Stimulated activated CD4-positive, alpha-beta T cell treated with anti-CD3 and anti-CD28 coated beads, Interleukin-12 subunit alpha, Interleukin-12 subunit beta, amount 100 ng/mL, for 24 hours (primary cell): Measurements from ENCODE around the gene SPTAN1.
"Not testable (repeated sequence)": the region's sequence is repeated elsewhere in the genome, so short reads cannot be mapped to it uniquely, and the experiment has no call there.

Experiments
- DNase-seq, 2 experiments: peaks; one replicate each; pipeline ENCODE4 v3.0.0-alpha.2; 2020; ENCODE audit warnings: low read depth in 2 of 2

Gene SPTAN1

GRCh38 chr9:128552153-128552743, at the start of gene SPTAN1:
SPTAN1 (plus strand) TSS chr9:128552587; CDS start chr9:128566741, 14,154 bp downstream.
- DNase-seq = peak; percentile 86 to 92

GRCh38 chr9:128503415-128503825, 49.0 kb upstream of the SPTAN1 start:
- DNase-seq = not testable (repeated sequence)

GRCh38 chr9:128503870-128504269, 48.5 kb upstream of the SPTAN1 start:
- no peak for DNase-seq

- peak; percentile 90 to 96 for DNase-seq
Observed at GRCh38 chr9:128504485-128505413, 47.6 kb upstream of the SPTAN1 start, which contains the start of gene GLE1. GLE1 (plus strand) TSS chr9:128504719; CDS start chr9:128504806, 87 bp downstream.

GRCh38 chr9:128505414-128505765, 47.0 kb upstream of the SPTAN1 start:
- DNase-seq = no peak

GRCh38 chr9:128505906-128506305, 46.5 kb upstream of the SPTAN1 start:
- not testable (repeated sequence) for DNase-seq

- no peak for DNase-seq
Observed at GRCh38 chr9:128512820-128513219, 39.6 kb upstream of the SPTAN1 start.

- no peak for DNase-seq
Observed at GRCh38 chr9:128521956-128522355, 30.4 kb upstream of the SPTAN1 start.

- no peak for DNase-seq
Observed at GRCh38 chr9:128523199-128523925, 29.0 kb upstream of the SPTAN1 start.

- no peak for DNase-seq
Observed at GRCh38 chr9:128526720-128527119, 25.7 kb upstream of the SPTAN1 start.

GRCh38 chr9:128528445-128529160, 23.8 kb upstream of the SPTAN1 start:
- DNase-seq = no peak

GRCh38 chr9:128529191-128529590, 23.2 kb upstream of the SPTAN1 start:
- DNase-seq = no peak

GRCh38 chr9:128532581-128532980, 19.8 kb upstream of the SPTAN1 start:
- DNase-seq = no peak

GRCh38 chr9:128540634-128541360, 11.6 kb upstream of the SPTAN1 start:
- DNase-seq = no peak

- DNase-seq = no peak
Observed at GRCh38 chr9:128546504-128546903, 5.9 kb upstream of the SPTAN1 start.

GRCh38 chr9:128548876-128549275, 3.5 kb upstream of the SPTAN1 start:
- no peak for DNase-seq

GRCh38 chr9:128550226-128550625, 2.2 kb upstream of the SPTAN1 start:
- DNase-seq = peak; percentile 7 to 35

- DNase-seq = no peak
Observed at GRCh38 chr9:128550770-128551656, 1.4 kb upstream of the SPTAN1 start.

- no peak for DNase-seq
Observed at GRCh38 chr9:128551657-128552152, 682 bp upstream of the SPTAN1 start.
